ENCODE data around the gene AK1.

The AK1 gene

DNA sequence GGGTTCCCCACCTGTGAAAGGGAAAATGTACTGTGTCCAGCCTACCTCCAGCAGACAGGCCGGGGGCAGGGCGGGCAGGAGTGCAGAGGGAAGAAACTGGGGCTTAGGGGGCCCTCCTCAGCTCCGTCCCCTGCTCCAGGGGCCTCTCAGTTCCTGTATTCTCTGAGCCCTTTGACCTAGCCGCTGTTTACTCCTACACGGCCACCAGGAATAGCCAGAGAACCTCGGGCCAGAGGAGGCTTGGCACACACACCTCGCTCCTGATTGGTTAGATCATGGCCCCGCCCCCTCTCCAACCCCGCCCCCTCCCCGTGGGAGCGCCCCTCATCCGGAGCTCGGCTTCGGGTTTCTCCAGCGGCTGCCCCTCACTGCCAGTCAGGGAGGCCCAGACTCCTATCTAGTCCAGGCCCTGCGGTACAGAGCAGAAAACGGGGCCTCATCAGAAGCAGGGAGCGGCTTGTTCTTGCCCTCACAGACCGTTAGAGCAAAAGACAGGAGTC, 19.8 kb upstream of the AK1 start:
- peak overlapping the region; percentile 78 for H3K27ac ChIP-seq (ENCODE audit: low read depth, low read length)
- H3K4me3 ChIP-seq (ENCODE audit: low read depth, low read length), result no peak overlapping the region
- H3K27me3 ChIP-seq (ENCODE audit: control insufficient read depth, insufficient read depth, low read length), result no peaks in the 10 kb centered on the region
- H3K9ac ChIP-seq (ENCODE audit: low read depth, low read length), result no peak overlapping the region
- peaks cover 44% of the 10 kb centered on the region for H3K36me3 ChIP-seq (ENCODE audit: control insufficient read depth, insufficient read depth, low read length)
- H3K9me3 ChIP-seq (ENCODE audit: control insufficient read depth, insufficient read depth, low read length), result no peaks in the 10 kb centered on the region
- H3K4me1 ChIP-seq (ENCODE audit: control insufficient read depth, insufficient read depth, low read length), result peaks cover 15% of the 10 kb centered on the region; the same call in 1 of the 2 replicates

DNA sequence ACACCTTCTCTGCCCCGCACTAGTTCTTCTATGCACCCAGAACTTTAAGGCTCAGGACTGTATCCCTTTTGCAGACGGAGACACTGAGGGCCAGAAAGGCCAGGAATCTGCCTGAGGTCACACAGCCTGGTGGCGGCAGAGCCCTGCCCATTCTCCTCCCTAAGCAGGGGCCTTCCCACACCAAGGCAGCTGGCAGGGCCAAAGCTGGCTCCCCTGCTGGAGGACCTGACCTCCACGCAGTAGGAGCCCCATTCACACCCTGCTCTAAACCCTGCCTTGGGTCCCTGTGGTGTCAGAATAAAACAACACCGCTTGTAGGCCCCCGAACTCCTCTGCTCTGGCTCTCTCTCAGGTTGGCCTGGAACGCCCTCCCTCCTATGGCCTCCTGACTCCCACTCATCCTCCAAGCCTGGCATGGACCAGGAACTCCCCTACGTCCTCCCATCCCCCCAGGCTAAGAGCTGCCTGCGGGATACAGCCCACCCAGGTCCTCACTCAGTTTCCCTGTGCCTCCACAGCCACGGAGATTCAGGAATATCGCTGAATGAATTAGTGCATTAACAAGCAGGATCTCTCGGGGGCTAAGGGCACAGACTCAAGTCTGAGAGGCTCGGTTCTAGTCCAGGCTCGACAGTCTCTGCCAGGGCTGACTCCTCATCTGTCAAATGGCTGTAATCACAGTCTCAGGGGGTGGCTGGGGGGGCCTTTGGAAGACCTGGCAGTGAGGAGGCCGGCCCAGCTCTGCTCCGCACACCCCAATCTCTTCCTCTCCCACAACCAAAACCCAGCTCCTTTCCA, 19.1 kb upstream of the AK1 start:
- Histone ChIP-seq H3K4me3 (ENCODE audit: low read depth, low read length) (no peak overlapping the region), H3K9ac (ENCODE audit: low read depth, low read length) (no peak overlapping the region), H3K9me3 (ENCODE audit: control insufficient read depth, insufficient read depth, low read length) (no peaks in the 10 kb centered on the region), H3K27ac (ENCODE audit: low read depth, low read length) (peak overlapping the region; percentile 78), H3K4me1 (ENCODE audit: control insufficient read depth, insufficient read depth, low read length) (peaks cover 15% of the 10 kb centered on the region; the same call in 1 of the 2 replicates), H3K27me3 (ENCODE audit: control insufficient read depth, insufficient read depth, low read length) (no peaks in the 10 kb centered on the region), H3K36me3 (ENCODE audit: control insufficient read depth, insufficient read depth, low read length) (peaks cover 47% of the 10 kb centered on the region)

DNA sequence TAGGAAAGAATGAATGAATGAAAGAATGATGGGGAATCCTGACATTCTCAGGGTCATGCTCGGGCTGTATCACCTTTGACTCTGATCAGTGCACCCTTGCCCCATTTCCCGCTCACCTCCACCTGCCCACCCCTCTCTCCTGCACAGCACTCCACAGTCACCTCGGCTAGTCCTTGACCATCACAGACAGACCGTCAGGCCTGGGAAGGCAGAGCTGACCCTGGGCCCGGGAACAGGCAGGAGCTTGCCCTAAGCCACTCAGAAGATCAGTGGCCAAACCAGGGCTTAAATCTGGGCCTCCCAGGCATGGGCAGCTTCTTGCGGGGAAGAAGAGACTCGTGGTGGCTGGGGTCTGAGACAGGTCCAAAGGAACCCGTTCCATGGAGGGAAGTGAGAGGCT, 18.3 kb upstream of the AK1 start:
- peaks cover 15% of the 10 kb centered on the region; the same call in 1 of the 2 replicates for H3K4me1 ChIP-seq (ENCODE audit: control insufficient read depth, insufficient read depth, low read length)
- H3K9ac ChIP-seq (ENCODE audit: low read depth, low read length), result no peak overlapping the region
- H3K36me3 ChIP-seq (ENCODE audit: control insufficient read depth, insufficient read depth, low read length), result peaks cover 50% of the 10 kb centered on the region
- H3K27ac ChIP-seq (ENCODE audit: low read depth, low read length), result no peak overlapping the region
- H3K27me3 ChIP-seq (ENCODE audit: control insufficient read depth, insufficient read depth, low read length), result no peaks in the 10 kb centered on the region
- H3K4me3 ChIP-seq (ENCODE audit: low read depth, low read length), result no peak overlapping the region
- H3K9me3 ChIP-seq (ENCODE audit: control insufficient read depth, insufficient read depth, low read length), result no peaks in the 10 kb centered on the region

DNA sequence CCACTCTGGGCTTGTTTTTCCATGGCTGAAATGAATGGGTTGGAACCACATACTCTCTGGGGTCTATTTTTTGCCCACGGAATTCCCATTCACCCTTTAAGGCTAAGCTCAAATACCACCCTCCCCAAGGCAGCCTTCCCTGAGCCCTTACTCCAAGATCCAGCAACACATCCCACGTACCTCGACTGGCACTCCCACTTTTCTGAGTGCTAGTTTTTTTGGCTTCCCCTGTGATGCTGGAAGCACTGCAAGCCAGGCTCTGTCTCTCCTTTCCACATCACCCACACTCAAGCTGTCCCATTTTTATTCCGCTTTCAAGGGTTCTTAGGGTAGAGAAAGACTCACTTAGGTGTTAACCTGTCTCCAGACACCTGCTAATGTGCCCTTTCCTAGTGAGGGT, 15.9 kb upstream of the AK1 start:
- no peaks in the 10 kb centered on the region for H3K9me3 ChIP-seq (ENCODE audit: control insufficient read depth, insufficient read depth, low read length)
- peaks cover 12% of the 10 kb centered on the region; the same call in 1 of the 2 replicates for H3K4me1 ChIP-seq (ENCODE audit: control insufficient read depth, insufficient read depth, low read length)
- H3K27ac ChIP-seq (ENCODE audit: low read depth, low read length), result no peak overlapping the region
- no peak overlapping the region for H3K4me3 ChIP-seq (ENCODE audit: low read depth, low read length)
- H3K27me3 ChIP-seq (ENCODE audit: control insufficient read depth, insufficient read depth, low read length), result no peaks in the 10 kb centered on the region
- H3K9ac ChIP-seq (ENCODE audit: low read depth, low read length), result no peak overlapping the region
- peaks cover 62% of the 10 kb centered on the region for H3K36me3 ChIP-seq (ENCODE audit: control insufficient read depth, insufficient read depth, low read length)

DNA sequence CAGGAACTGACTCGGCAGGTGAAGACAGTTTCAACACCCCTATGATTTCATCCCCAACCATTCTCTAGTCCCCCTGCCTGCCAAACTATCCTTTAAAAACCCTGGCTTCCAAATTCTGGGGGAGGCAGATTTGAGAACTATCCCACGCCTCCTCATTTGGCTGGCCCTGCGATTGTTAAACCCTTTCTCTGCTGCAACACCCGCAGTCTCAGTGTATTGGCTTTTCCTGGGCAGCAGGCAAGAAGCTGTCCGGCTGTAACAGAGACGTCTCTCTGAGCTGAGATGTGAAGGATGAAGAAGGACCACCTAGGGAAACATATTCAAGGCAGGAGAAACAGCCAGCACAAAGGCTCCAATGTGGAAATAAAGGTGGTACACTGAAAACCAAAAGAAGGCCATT, 15.4 kb upstream of the AK1 start:
- no peaks in the 10 kb centered on the region for H3K9me3 ChIP-seq (ENCODE audit: control insufficient read depth, insufficient read depth, low read length)
- no peak overlapping the region for H3K27ac ChIP-seq (ENCODE audit: low read depth, low read length)
- no peaks in the 10 kb centered on the region for H3K27me3 ChIP-seq (ENCODE audit: control insufficient read depth, insufficient read depth, low read length)
- H3K36me3 ChIP-seq (ENCODE audit: control insufficient read depth, insufficient read depth, low read length), result peaks cover 63% of the 10 kb centered on the region
- peaks cover 11% of the 10 kb centered on the region; the same call in 1 of the 2 replicates for H3K4me1 ChIP-seq (ENCODE audit: control insufficient read depth, insufficient read depth, low read length)
- no peak overlapping the region for H3K9ac ChIP-seq (ENCODE audit: low read depth, low read length)
- H3K4me3 ChIP-seq (ENCODE audit: low read depth, low read length), result no peak overlapping the region

DNA sequence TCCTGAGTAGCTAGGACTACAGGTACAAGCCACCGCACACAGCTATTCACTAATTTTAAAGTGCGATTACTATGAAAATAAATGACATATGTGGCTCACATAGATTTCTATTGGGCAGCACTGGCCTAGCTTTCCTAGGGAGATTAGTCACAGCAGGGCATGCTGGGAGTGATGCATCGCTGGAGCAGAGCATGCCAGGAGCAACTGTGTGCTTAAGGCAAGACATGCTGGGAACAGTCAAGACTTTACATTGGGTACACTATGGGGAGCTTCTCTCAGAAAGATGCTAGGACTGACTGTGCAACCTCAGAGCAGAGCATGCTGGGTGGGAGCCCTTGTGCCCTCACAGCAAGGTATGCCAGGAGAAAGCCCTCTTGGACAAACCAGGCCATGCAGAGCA, 12.6 kb upstream of the AK1 start:
- H3K4me3 ChIP-seq (ENCODE audit: low read depth, low read length), result no peak overlapping the region
- no peaks in the 10 kb centered on the region for H3K9me3 ChIP-seq (ENCODE audit: control insufficient read depth, insufficient read depth, low read length)
- H3K27ac ChIP-seq (ENCODE audit: low read depth, low read length), result no peak overlapping the region
- peaks cover 58% of the 10 kb centered on the region for H3K36me3 ChIP-seq (ENCODE audit: control insufficient read depth, insufficient read depth, low read length)
- H3K9ac ChIP-seq (ENCODE audit: low read depth, low read length), result no peak overlapping the region
- no peaks in the 10 kb centered on the region for H3K27me3 ChIP-seq (ENCODE audit: control insufficient read depth, insufficient read depth, low read length)
- no peaks in the 10 kb centered on the region for H3K4me1 ChIP-seq (ENCODE audit: control insufficient read depth, insufficient read depth, low read length)

DNA sequence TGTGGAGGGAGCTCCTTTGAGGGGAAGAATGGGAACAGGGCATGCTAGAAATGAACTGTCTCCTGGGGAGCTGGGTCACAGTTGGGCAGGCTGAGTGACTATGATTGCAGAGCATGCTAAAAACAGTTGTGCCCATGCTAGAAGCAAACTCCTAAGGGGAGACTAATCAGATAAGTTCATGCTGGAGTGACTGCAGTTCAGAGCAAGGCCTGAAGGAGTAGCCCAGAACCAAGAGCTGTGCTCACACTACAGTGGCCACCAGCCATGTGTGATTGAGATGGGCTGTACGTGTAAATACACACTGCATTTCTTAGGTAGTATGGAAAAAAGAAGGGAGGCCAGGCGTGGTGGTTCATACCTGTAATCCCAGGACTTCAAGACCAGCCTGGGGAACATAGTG, 10.3 kb upstream of the AK1 start:
- no peaks in the 10 kb centered on the region for H3K27me3 ChIP-seq (ENCODE audit: control insufficient read depth, insufficient read depth, low read length)
- H3K36me3 ChIP-seq (ENCODE audit: control insufficient read depth, insufficient read depth, low read length), result peaks cover 39% of the 10 kb centered on the region
- H3K27ac ChIP-seq (ENCODE audit: low read depth, low read length), result no peak overlapping the region
- no peak overlapping the region for H3K9ac ChIP-seq (ENCODE audit: low read depth, low read length)
- no peaks in the 10 kb centered on the region for H3K9me3 ChIP-seq (ENCODE audit: control insufficient read depth, insufficient read depth, low read length)
- H3K4me3 ChIP-seq (ENCODE audit: low read depth, low read length), result no peak overlapping the region
- H3K4me1 ChIP-seq (ENCODE audit: control insufficient read depth, insufficient read depth, low read length), result no peaks in the 10 kb centered on the region

DNA sequence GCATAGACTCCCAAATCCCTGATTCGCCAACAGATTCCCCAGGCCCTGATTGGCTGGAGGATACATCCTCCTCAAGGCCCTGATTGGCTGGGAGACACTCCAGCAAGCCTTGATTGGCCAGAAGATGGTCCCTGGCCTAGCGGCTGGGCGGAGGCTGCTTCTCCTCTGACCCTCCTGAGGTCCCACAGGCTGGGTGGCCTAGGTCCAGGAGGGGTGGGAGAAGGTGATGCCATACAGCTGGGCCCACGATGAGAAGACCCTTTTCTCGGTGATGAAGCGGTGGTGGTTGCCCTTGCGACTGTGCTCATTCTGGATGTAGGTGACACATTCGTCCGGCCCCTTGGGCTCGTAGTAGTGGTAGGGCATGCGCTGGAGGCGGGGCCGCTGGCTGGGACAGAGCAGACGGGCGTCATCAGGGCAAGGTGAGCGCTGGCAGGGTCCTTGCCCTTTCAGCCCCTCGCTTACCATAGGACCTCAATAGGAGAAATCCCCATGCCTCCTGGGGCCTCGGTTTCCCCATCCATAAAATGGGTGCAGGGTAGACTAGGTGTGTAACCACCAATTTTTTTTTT, 9.0 kb upstream of the AK1 start:
- H3K4me3 ChIP-seq (ENCODE audit: low read depth, low read length), result no peak overlapping the region
- H3K36me3 ChIP-seq (ENCODE audit: control insufficient read depth, insufficient read depth, low read length), result peaks cover 31% of the 10 kb centered on the region
- no peaks in the 10 kb centered on the region for H3K9me3 ChIP-seq (ENCODE audit: control insufficient read depth, insufficient read depth, low read length)
- no peaks in the 10 kb centered on the region for H3K27me3 ChIP-seq (ENCODE audit: control insufficient read depth, insufficient read depth, low read length)
- no peak overlapping the region for H3K27ac ChIP-seq (ENCODE audit: low read depth, low read length)
- no peaks in the 10 kb centered on the region; the same call in 1 of the 2 replicates for H3K4me1 ChIP-seq (ENCODE audit: control insufficient read depth, insufficient read depth, low read length)
- H3K9ac ChIP-seq (ENCODE audit: low read depth, low read length), result no peak overlapping the region

DNA sequence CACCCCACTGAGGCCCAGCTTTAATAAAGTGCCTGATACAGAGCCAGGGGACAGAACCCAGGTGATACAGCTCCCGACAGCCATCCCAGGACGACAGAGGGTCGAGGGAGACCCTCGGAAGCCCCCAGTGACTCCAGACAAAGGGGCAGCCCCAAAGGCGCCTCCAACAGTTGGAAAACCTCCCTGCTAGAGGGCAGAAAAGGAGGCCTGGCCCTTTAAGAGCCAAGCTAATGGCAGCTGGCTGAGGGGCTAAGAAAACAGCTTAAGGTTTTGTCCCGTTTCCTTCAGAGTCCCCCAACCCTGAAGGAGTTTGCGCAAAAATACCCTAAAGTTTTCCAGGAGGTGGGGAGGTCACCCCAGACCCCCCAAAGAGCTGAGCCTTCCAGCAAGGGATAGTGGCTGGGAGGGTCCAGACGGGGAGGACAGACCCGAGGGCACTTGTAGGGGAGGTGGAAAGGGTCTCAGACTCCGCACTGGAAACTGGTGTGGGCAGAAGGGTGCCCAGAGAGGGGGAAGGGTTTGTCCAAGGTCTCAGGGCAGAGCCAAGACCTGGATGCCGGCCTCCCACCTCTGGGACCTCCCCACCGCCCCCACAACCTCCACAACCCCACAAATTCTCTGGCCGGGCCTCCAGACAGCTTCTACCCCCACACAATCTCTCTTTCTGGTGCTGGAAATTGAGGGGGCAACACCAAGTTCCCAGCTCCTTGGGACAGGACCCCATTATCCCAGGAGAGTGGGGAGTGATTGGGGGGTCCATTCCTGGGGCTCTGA, 8.2 kb upstream of the AK1 start:
- H3K9ac ChIP-seq (ENCODE audit: low read depth, low read length), result no peak overlapping the region
- no peaks in the 10 kb centered on the region for H3K27me3 ChIP-seq (ENCODE audit: control insufficient read depth, insufficient read depth, low read length)
- H3K9me3 ChIP-seq (ENCODE audit: control insufficient read depth, insufficient read depth, low read length), result no peaks in the 10 kb centered on the region
- no peak overlapping the region for H3K27ac ChIP-seq (ENCODE audit: low read depth, low read length)
- H3K36me3 ChIP-seq (ENCODE audit: control insufficient read depth, insufficient read depth, low read length), result peaks cover 27% of the 10 kb centered on the region
- no peaks in the 10 kb centered on the region; the same call in 1 of the 2 replicates for H3K4me1 ChIP-seq (ENCODE audit: control insufficient read depth, insufficient read depth, low read length)
- no peak overlapping the region for H3K4me3 ChIP-seq (ENCODE audit: low read depth, low read length)

DNA sequence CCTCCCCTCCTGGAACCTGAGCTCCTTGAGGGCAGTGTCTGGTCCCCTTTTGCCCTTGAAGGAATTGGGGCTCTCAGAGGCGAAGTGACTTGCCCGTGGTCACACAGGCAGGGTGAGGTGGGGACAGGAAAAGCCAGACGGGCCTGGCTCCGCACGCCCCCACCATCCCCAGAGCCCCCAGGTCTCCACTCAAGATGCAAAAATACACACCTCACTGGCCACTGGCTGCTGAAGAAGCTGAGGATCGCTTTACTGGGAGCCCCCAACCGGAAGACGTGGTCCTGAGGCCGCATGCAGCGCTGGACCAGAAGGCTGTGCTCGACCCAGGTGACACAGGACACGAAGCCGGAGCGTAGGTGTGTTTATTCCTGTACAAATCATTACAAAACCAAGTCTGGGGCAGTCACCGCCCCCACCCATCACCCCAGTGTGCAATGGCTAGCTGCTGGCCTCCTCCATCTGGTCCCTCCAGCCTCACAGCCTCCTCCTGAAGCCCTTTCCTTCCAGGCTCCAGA, 7.6 kb upstream of the AK1 start:
- Histone ChIP-seq H3K4me3 (ENCODE audit: low read depth, low read length) (no peak overlapping the region), H3K27ac (ENCODE audit: low read depth, low read length) (no peak overlapping the region), H3K36me3 (ENCODE audit: control insufficient read depth, insufficient read depth, low read length) (peaks cover 20% of the 10 kb centered on the region), H3K9ac (ENCODE audit: low read depth, low read length) (no peak overlapping the region), H3K27me3 (ENCODE audit: control insufficient read depth, insufficient read depth, low read length) (no peaks in the 10 kb centered on the region), H3K9me3 (ENCODE audit: control insufficient read depth, insufficient read depth, low read length) (no peaks in the 10 kb centered on the region), H3K4me1 (ENCODE audit: control insufficient read depth, insufficient read depth, low read length) (no peaks in the 10 kb centered on the region; the same call in 1 of the 2 replicates)

Measured in HUES48 (cell line).